Measurements from ENCODE around the gene TOR1B. TPM values are rescaled to one million over a fixed set of nuclear protein-coding genes. Genes with fewer than 3 reads are reported as not detected.
A peak's percentile ranks its signal among the peaks of the same experiment; 100 is the strongest.

Gene TOR1B
- total RNA-seq, 1 donor from 2014 or later = 32.8 TPM

DNA sequence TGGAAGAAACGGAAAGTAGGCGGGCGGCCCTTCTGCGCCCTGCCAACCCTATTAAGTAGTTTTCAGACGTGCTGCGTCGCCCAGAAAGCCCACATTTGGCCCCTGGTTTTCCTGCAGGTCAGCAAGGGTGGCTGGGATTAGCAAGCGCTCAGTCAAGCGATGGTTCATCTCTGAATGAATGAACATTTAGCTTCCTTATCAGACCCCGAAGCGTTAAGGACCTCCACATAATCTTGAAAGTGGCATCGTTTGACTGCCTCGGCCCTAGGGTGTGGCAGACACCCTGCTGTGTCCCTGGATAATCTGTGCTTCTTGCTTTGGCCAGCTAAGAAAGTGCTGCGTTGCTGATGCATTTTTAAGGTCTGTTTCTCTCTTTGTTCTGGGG, 684 bp downstream of the TOR1B start:
- Histone ChIP-seq H3K4me3 (ENCODE audit: low read depth, low read length) (peak overlapping the region; percentile 71), H3K36me3 (ENCODE audit: control insufficient read depth, insufficient read depth, low read length) (peaks cover 1% of the 10 kb centered on the region), H3K27me3 (ENCODE audit: control insufficient read depth, insufficient read depth, low read length) (no peaks in the 10 kb centered on the region)
- DNase-seq (ENCODE audit: low read depth) = no peak
- TF ChIP-seq, protein P1, sequence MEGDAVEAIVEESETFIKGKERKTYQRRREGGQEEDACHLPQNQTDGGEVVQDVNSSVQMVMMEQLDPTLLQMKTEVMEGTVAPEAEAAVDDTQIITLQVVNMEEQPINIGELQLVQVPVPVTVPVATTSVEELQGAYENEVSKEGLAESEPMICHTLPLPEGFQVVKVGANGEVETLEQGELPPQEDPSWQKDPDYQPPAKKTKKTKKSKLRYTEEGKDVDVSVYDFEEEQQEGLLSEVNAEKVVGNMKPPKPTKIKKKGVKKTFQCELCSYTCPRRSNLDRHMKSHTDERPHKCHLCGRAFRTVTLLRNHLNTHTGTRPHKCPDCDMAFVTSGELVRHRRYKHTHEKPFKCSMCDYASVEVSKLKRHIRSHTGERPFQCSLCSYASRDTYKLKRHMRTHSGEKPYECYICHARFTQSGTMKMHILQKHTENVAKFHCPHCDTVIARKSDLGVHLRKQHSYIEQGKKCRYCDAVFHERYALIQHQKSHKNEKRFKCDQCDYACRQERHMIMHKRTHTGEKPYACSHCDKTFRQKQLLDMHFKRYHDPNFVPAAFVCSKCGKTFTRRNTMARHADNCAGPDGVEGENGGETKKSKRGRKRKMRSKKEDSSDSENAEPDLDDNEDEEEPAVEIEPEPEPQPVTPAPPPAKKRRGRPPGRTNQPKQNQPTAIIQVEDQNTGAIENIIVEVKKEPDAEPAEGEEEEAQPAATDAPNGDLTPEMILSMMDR (IDR thresholded peaks at IDR 0.05; ENCODE audit: insufficient read depth, low read length, poor library complexity, severe bottlenecking) = no peak

DNA sequence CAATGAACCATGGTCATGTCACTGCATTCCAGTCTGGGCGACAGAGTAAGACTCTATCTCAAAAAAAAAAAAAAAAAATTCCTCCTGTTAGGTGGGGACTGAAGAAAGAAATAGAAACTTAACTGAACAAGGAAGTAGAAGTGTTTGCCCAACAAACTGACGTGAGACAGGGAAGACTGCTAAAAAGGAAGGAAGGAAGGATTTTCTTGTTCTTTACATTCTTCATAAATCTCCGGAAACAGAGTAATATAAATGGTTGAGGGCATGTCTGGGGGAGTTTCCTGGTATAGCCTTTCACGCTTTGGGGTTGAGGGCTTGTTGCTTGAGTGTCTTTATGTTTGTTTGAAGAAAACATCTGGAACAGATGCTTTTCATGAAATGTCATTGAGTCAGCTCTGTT, 3.1 kb downstream of the TOR1B start:
- H3K27me3 ChIP-seq (ENCODE audit: control insufficient read depth, insufficient read depth, low read length) = no peaks in the 10 kb centered on the region
- peaks cover 1% of the 10 kb centered on the region for H3K36me3 ChIP-seq (ENCODE audit: control insufficient read depth, insufficient read depth, low read length)
- H3K4me3 ChIP-seq (ENCODE audit: low read depth, low read length) = no peak overlapping the region
- DNase-seq (ENCODE audit: low read depth) = no peak
- TF ChIP-seq, protein P1 (IDR thresholded peaks at IDR 0.05; ENCODE audit: insufficient read depth, low read length, poor library complexity, severe bottlenecking) = no peak

DNA sequence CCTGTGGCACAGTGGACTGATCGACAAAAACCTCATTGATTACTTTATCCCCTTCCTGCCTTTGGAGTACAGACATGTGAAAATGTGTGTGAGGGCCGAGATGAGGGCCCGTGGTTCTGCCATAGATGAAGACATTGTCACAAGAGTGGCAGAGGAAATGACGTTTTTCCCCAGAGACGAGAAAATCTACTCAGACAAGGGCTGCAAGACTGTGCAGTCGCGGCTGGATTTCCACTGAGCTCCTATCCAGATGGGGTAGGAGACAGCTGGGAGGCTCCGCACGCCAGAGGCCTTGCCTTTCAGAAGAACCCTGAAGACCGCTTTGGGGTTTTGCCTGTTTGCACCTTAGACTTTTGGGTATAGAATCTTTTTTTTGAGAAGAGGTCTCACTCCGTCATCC, 6.4 kb downstream of the TOR1B start:
- no peaks in the 10 kb centered on the region for H3K27me3 ChIP-seq (ENCODE audit: control insufficient read depth, insufficient read depth, low read length)
- H3K36me3 ChIP-seq (ENCODE audit: control insufficient read depth, insufficient read depth, low read length) = peaks cover 1% of the 10 kb centered on the region
- H3K4me3 ChIP-seq (ENCODE audit: low read depth, low read length) = no peak overlapping the region
- TF ChIP-seq, protein P1 (IDR thresholded peaks at IDR 0.05; ENCODE audit: insufficient read depth, low read length, poor library complexity, severe bottlenecking) = no peak
- DNase-seq (ENCODE audit: low read depth) = no peak

DNA sequence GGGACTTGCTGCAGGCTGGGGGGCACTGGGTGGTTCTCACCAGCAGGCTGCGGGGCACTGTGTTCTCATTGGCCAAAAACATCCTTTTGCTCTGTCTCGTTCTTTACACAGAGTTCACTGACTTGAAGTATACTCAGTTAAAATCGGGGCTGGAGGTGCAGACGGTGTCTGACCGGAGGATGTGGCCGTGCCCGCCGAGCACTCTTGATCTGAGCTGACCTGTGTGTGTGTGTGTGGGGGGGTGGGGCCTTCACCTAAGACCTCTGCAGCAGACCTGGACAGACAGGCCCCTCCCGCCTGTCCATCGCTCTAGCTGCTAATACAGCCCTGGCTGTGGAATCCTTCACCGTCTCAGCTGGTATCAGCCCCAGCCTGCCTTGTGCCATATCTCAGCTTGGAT, 7.1 kb downstream of the TOR1B start:
- H3K36me3 ChIP-seq (ENCODE audit: control insufficient read depth, insufficient read depth, low read length) = peaks cover 1% of the 10 kb centered on the region
- H3K27me3 ChIP-seq (ENCODE audit: control insufficient read depth, insufficient read depth, low read length) = no peaks in the 10 kb centered on the region
- H3K4me3 ChIP-seq (ENCODE audit: low read depth, low read length) = no peak overlapping the region
- TF ChIP-seq, protein P1 (IDR thresholded peaks at IDR 0.05; ENCODE audit: insufficient read depth, low read length, poor library complexity, severe bottlenecking) = no peak
- no peak for DNase-seq (ENCODE audit: low read depth)

DNA sequence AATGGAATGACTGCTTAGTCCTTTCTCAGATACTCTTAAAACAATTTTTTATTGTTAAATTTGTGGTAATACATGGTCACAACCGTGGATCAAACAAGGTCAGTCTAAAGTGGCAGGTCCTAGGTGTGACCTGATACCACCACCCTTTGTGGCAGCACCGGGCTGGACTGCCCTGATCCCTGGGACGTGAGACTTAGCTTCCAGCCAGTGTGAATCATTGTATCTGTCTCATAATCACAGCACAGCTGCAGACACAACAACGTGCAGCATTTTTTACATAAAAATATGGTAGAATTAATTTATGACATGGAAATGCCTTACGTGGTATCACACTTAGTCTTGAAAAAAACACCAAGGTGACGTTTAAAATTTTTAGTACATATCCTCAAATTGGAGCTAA, 7.8 kb downstream of the TOR1B start:
- H3K27me3 ChIP-seq (ENCODE audit: control insufficient read depth, insufficient read depth, low read length) = no peaks in the 10 kb centered on the region
- no peaks in the 10 kb centered on the region for H3K36me3 ChIP-seq (ENCODE audit: control insufficient read depth, insufficient read depth, low read length)
- no peak overlapping the region for H3K4me3 ChIP-seq (ENCODE audit: low read depth, low read length)
- DNase-seq (ENCODE audit: low read depth) = no peak
- TF ChIP-seq, protein P1 (IDR thresholded peaks at IDR 0.05; ENCODE audit: insufficient read depth, low read length, poor library complexity, severe bottlenecking) = no peak

DNA sequence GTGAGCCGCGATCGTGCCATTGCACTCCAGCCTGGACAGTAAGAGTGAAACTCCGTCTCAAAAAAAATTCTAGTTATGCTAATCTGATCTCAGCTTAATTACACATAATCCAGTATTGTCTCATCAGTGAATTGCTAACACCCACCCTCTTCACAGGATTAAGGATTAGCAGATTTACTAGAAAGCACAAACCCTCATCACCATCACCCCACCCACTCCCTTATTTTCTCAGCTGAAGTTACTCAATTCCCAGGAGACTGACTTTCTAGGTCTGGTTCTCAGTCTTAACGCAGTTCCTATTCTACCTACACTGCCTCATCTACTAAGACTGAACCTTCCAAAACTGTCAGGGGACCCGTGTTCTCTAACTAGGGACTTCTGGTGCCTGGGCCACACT, 9.0 kb downstream of the TOR1B start:
- Histone ChIP-seq H3K4me3 (ENCODE audit: low read depth, low read length) (no peak overlapping the region), H3K27me3 (ENCODE audit: control insufficient read depth, insufficient read depth, low read length) (no peaks in the 10 kb centered on the region), H3K36me3 (ENCODE audit: control insufficient read depth, insufficient read depth, low read length) (no peaks in the 10 kb centered on the region)
- TF ChIP-seq, protein P1 (IDR thresholded peaks at IDR 0.05; ENCODE audit: insufficient read depth, low read length, poor library complexity, severe bottlenecking) = no peak
- no peak for DNase-seq (ENCODE audit: low read depth)
